Limb (tissue), 2 donors: ENCODE data around the gene FIGNL1.

Experiments used
- DNase-seq, 2 donors: peaks; one replicate each; pipeline ENCODE4 v3.0.0-alpha.2; 2016; ENCODE audit errors: extremely low spot score in 2 of 2

FIGNL1 gene

GRCh38 chr7:50428911-50429310 lies 21.2 kb downstream of the FIGNL1 start:
- DNase-seq, result no peak

- DNase-seq, result no peak
These were observed 22.6 kb downstream of the FIGNL1 start for GRCh38 chr7:50427518-50427917.

DNA sequence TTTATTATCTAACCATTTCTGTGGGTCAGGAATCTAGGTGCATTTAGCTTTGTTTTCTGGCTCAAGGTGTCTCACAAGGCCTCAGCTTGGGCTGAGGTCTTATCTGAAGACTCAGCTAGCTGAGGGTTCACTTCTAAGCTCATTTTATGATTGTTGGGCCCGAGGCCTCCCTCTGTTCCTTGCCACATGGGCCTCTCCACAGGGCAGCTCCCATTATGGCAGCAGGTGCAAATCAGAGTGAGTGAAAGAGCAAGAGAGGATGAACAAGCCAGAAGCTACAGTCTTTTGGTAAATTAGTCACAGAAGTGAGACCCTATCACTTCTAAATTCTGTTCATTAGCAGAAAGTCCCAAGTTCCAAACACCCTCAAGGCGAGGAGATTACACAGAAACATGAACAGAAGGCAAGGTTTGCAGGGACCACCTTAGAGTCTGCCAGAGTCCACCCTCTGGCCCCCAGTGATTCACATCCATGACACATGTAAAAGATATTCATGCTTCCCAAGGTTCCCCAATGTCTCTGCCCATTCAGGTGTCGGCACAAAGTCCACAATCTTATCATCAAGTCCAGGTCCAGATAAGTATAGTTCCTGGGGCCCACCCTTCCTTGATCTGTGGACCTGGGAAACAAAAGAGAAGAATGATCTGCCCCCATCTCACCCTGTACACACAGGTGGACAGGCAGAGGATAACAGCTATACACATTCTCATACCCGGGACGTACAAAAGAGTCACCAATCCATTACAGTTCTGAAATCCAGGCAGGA lies 23.7 kb downstream of the FIGNL1 start:
- no peak for DNase-seq

GRCh38 chr7:50425318-50425717 lies 24.8 kb downstream of the FIGNL1 start:
- DNase-seq, result no peak

DNA sequence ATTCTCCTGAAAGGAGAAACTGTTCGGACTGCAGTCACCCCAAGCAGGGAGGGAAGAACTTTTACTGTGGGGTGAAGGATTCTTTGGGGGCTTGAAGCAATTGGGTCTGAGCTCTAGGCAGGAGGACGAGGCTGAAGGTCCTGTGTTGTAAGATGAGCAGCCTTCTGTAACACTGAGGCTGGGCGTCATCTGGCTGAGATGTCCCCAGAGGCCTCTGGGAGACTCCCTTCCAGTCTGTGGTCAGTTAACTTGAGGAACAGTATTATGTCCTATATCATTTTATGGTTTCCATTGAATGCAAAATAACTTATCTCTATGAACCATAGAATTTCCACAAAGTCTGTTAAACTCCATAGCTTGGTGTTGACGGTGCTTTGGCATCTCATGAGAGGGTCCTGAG lies 26.3 kb downstream of the FIGNL1 start:
- no peak for DNase-seq

DNA sequence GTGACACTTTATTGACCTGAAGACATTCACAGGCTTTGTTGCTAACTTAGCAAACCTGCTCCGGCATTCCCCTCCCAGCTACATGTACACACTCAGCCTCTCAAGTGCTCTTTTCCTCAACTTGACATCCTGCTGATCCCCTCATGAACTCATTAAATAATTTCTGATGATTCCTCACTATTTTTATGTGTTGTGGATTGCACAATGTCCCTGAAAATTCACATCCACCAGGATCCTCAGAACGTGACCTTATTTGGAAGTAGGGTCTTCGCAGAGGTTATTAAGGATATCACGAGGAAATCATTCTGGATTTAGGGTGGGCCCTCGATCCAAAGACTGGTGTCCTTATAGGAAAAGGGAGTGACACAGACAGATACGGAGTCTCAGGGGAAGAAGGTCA lies 27.3 kb downstream of the FIGNL1 start:
- no peak for DNase-seq

DNA sequence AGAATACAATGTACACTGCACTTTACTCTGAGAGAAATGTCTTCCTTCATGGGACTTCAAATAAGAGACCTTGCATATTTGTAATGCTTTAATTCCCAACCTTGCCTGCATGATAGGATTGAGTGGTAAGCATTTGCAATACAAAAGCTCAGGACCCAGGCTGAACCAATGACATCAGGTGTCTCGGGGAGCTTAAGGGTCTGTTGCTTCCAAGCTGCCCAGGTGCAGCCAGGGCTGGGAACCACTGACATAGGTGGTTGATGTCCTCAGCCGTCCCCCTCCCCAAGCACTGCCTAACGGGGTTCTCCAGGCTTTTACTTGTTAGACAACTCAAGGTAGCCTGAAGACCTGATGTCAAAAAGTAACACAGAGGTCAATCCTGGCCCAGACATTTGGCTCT lies 29.1 kb downstream of the FIGNL1 start:
- DNase-seq, result no peak

DNA sequence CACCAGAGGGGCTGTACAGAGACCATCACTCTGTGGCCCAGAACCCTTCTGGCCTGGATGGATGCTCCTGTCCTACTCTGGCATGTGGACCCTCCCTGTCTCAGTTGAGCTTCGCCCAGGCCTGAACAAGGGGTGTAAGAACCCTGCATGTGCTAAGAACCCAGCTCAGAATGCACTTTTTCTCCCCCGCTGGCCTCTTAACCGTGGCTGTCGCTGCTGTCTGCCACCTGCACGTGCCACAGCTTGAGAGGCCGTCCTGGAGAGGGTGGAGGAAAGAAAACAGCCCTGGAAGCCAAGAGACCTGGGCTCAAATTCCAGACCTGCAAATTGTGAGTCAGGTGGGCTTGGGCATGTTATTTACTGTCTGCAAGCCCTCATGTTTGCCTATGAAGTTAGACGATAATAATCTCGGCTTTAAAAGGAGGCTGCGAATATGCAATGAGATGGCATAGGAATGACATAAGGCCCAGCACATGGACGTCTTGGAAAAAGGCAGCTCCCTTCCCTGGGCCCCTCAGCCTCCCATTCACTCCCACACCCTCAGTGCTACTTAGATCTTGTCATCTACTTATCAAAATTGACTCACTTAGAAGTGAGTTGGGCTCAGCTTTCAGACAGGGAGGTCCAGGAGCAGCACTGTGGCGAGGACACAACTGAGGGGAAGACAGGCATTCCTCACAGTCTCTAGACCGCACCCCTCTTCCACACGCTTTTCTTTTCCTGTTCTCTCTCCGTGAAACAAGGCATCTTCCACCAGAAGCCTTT lies 31.4 kb downstream of the FIGNL1 start:
- no peak for DNase-seq

GRCh38 chr7:50418086-50418515 lies 32.0 kb downstream of the FIGNL1 start:
- peak; percentile 58 to 75 for DNase-seq

DNA sequence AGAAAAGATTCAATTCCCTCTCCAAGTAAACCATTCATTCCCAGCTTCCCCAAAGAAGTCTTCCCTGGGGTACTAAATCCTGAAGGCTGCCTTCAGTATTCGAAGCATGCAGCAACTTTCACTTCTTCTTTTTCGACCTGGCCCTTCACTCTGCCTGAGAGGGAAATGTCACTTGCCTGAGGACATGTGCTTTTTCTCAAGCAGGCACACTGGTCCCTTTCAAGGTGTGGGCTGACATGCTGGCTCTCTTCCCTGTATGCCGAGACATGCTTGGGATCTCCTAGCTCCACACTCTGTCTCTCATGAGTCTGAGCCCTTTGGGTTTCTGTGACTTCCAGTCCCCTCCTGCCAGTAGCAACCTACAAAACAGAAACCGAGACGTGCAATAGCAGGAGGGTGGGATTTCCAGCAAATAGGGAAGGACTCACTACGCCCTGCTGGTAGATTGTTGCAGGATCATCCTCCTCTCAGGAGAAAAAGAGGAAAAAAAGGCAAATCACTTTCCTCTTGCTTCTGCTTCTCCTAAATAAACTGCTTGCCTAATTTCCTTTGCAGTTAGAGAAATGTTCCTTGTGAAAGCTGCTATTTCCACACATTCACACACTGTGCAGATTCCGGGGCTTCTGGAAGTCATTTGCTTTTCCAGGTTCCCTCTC lies 33.5 kb downstream of the FIGNL1 start:
- no peak for DNase-seq

DNA sequence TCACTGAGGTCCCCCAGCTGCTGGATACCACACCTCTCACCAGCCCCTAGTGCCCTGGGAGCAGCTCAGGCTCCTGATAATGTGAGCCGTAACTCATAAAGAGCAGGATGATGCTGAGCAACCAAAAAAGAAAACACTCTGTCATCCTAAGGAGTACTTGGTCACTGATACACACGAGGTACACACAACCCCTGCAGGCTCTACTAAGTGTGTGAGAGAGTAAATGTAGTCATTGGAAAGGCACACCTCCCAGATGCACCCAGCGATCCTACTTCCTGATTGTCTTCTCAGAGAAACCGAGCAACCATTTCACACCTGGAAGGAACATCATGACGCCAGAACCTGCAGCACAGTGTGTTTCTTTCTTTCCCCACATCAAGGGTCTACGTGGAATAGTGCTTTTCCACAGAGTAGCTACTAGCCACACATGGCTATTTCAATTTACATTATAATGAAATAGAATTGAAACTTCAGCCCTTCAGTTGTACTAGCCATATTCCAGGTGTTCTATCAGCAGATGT lies 34.2 kb downstream of the FIGNL1 start:
- no peak for DNase-seq

- DNase-seq, result no peak
These were observed 36.6 kb downstream of the FIGNL1 start for GRCh38 chr7:50413561-50413960.

- no peak for DNase-seq
These were observed 37.2 kb downstream of the FIGNL1 start for GRCh38 chr7:50412973-50413372.

DNA sequence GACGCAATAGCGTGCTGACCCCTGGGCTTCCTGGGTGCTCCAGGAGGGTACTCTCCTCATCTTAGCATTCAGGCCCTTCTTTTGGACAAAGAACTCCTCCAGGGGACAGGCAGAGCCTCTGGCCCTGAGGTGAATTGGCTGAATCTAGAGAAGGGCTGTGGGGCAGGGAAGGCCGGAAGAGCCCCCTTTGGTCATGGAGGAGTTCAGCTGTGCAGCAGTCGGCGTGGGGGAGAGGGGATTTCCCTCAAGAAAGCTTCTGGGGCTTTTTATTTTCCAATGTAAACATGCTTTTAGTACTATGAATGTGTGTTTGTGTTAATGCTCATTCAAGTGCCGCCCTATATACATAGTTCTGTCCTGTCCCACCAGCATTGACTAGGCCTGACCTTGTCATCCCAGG lies 38.8 kb downstream of the FIGNL1 start:
- DNase-seq, result no peak

GRCh38 chr7:50409856-50410745 lies 40.0 kb downstream of the FIGNL1 start:
- DNase-seq, result no peak

GRCh38 chr7:50406935-50407334 lies 43.2 kb downstream of the FIGNL1 start:
- DNase-seq, result no peak

- no peak for DNase-seq
These were observed 44.9 kb downstream of the FIGNL1 start for GRCh38 chr7:50405221-50405620.

DNA sequence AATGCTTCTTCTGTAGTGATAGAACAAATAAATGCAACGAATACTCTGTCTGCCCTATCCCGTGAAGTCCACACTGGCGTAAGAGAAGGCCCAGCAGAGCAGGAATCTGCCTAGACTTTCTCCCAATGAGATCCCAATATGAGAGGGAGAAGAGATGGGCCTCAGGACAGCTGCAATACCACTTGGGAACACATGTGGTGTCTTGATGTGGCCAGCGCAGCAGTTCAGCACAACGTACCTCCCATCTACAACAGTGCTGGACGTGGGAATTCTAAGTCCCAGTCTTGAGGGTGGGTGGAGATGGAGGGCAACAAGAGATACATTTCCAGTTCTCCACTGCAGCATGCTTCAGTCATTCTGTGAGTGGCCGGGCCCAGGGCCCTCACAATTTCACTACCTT lies 45.8 kb downstream of the FIGNL1 start:
- no peak for DNase-seq

- no peak for DNase-seq
These were observed 50.0 kb downstream of the FIGNL1 start for GRCh38 chr7:50400114-50400513.

DNA sequence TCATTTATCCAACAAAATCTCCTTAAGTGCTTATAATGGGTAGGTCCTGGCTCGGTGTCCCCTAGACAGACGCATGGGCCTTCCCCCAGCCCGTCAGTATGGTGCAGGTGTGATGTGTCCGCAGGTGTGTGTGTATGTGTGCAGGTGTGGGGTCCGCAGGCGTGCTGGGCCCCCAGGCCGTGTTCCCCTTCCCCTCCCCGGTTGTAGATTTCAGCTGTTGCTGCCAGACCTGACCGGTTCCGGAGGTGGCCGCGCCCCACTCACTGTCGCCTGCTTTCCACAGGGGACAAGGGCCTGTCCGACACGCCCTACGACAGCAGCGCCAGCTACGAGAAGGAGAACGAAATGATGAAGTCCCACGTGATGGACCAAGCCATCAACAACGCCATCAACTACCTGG lies 50.5 kb downstream of the FIGNL1 start:
- no peak for DNase-seq

GRCh38 chr7:50399206-50399605 lies 50.9 kb downstream of the FIGNL1 start:
- no peak for DNase-seq
